Neural cell (in vitro differentiated cells): ENCODE data around the gene PLD2.

Experiments
- POLR2AphosphoS5 ChIP-seq: IDR thresholded peaks from 2 replicates; pipeline ENCODE4 v1.6.1; 2012
- RAD21 ChIP-seq: fragments of 450-650 bp; conservative IDR thresholded peaks from 2 replicates; pipeline ENCODE4 v1.6.1; 2014; ENCODE audit warnings: antibody characterized with exemption, mild to moderate bottlenecking, moderate library complexity
- TAF1 ChIP-seq: IDR thresholded peaks from 2 replicates; pipeline ENCODE4 v1.6.1; 2012; ENCODE audit warnings: low read depth
- TF ChIP-seq, protein P1 (sequence below): fragments of 450-650 bp; IDR thresholded peaks from 2 replicates; pipeline ENCODE4 v1.5.1; 2014; ENCODE audit warnings: antibody characterized with exemption, mild to moderate bottlenecking, moderate library complexity; ENCODE audit not compliant: poor library complexity, severe bottlenecking

- TF ChIP-seq, protein P1, sequence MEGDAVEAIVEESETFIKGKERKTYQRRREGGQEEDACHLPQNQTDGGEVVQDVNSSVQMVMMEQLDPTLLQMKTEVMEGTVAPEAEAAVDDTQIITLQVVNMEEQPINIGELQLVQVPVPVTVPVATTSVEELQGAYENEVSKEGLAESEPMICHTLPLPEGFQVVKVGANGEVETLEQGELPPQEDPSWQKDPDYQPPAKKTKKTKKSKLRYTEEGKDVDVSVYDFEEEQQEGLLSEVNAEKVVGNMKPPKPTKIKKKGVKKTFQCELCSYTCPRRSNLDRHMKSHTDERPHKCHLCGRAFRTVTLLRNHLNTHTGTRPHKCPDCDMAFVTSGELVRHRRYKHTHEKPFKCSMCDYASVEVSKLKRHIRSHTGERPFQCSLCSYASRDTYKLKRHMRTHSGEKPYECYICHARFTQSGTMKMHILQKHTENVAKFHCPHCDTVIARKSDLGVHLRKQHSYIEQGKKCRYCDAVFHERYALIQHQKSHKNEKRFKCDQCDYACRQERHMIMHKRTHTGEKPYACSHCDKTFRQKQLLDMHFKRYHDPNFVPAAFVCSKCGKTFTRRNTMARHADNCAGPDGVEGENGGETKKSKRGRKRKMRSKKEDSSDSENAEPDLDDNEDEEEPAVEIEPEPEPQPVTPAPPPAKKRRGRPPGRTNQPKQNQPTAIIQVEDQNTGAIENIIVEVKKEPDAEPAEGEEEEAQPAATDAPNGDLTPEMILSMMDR, result no peak
- TF ChIP-seq TAF1, result no peak
- TF ChIP-seq RAD21, result no peak
- TF ChIP-seq POLR2AphosphoS5, result no peak
Measured at GRCh38 chr17:4827399-4827798, 20.4 kb downstream of the PLD2 start.
